IMR-90 (cell line): ENCODE measurements around the gene IFRD2. TPM values are rescaled to one million over a fixed set of nuclear protein-coding genes. Genes with fewer than 3 reads are reported as not detected.

Source experiments
- ATAC-seq: fragments of 200-7000 bp; cut with Tn5 transposase; 2 replicates; pipeline ENCODE4 v1.9.1; 2020; ENCODE audit warnings: low read depth, mild to moderate bottlenecking, moderate library complexity
- BruUV-seq: library from RNA; stranded (reverse); fragments of 400-500 nt; replicated peaks from 2 replicates; lab custom pipeline; 2021; lab: Mats Ljungman, UMichigan
- CTCF ChIA-PET: fragments of 300-600 bp; formaldehyde crosslinking; extraction: SDS; loops from one replicate; lab custom pipeline; 2021; ENCODE audit warnings: antibody characterized with exemption; lab: Yijun Ruan, JAX
- POLR2A ChIA-PET: fragments of 300-600 bp; sonication (Branson Sonifier 250); formaldehyde crosslinking; loops from one replicate; lab custom pipeline; 2022; ENCODE audit warnings: antibody characterized with exemption; ENCODE audit not compliant: unreplicated experiment; lab: Charles Lee
- DNase-seq: peaks from one replicate; pipeline ENCODE4 v3.0.0; 2013
- H2AFZ ChIP-seq: replicated peaks from 2 replicates; pipeline ENCODE3; 2013; ENCODE audit warnings: low read length, mild to moderate bottlenecking; ENCODE audit not compliant: poor library complexity
- H2AK5ac ChIP-seq: 2 replicates; pipeline ENCODE4 v1.6.1; 2013; ENCODE audit warnings: low read depth, low read length, inconsistent platforms
- H2AK9ac ChIP-seq: replicated peaks from 2 replicates; pipeline ENCODE3; 2013; ENCODE audit warnings: mild to moderate bottlenecking, low read depth, low read length, moderate library complexity; ENCODE audit not compliant: poor library complexity
- H2BK120ac ChIP-seq: 2 replicates; pipeline ENCODE4 v1.6.1; 2013; ENCODE audit warnings: low read depth, low read length, inconsistent platforms
- H2BK15ac ChIP-seq: 3 replicates; pipeline ENCODE4 v1.6.1; 2013; ENCODE audit warnings: low read depth, low read length, inconsistent platforms
- H2BK20ac ChIP-seq: 2 replicates; pipeline ENCODE4 v1.6.1; 2013; ENCODE audit warnings: low read depth, mild to moderate bottlenecking, inconsistent platforms, low read length, moderate library complexity
- H2BK5ac ChIP-seq: 2 replicates; pipeline ENCODE4 v1.6.1; 2013; ENCODE audit warnings: mild to moderate bottlenecking, low read depth, low read length, inconsistent platforms; ENCODE audit not compliant: poor library complexity, severe bottlenecking
- H3K14ac ChIP-seq: replicated peaks from 2 replicates; pipeline ENCODE4 v1.6.1; 2013; ENCODE audit warnings: low read depth, low read length, inconsistent platforms
- H3K18ac ChIP-seq: 2 replicates; pipeline ENCODE4 v1.6.1; 2013; ENCODE audit warnings: low read depth, low read length, control low read depth
- H3K23ac ChIP-seq: 2 replicates; pipeline ENCODE4 v1.6.1; 2013; ENCODE audit warnings: low read depth, low read length, inconsistent platforms
- H3K27ac ChIP-seq: 2 replicates; pipeline ENCODE4 v1.5.1; 2013; ENCODE audit warnings: mild to moderate bottlenecking, control low read depth, low read length; ENCODE audit not compliant: insufficient read depth
- H3K27me3 ChIP-seq: 2 replicates; pipeline ENCODE4 v1.6.1; 2013; ENCODE audit warnings: low read length; ENCODE audit not compliant: control insufficient read depth, insufficient read depth
- H3K36me3 ChIP-seq: 2 replicates; pipeline ENCODE4 v1.6.1; 2013; ENCODE audit warnings: low read length, mixed read lengths; ENCODE audit not compliant: control insufficient read depth, insufficient read depth
- H3K4ac ChIP-seq: 2 replicates; pipeline ENCODE4 v1.6.1; 2013; ENCODE audit warnings: low read depth, low read length, inconsistent platforms
- H3K4me1 ChIP-seq: 2 replicates; pipeline ENCODE4 v1.6.1; 2013; ENCODE audit warnings: low read length, mixed read lengths; ENCODE audit not compliant: control insufficient read depth, insufficient read depth
- H3K4me2 ChIP-seq: 2 replicates; pipeline ENCODE4 v1.6.1; 2013; ENCODE audit warnings: low read depth, mild to moderate bottlenecking, control low read depth, low read length, moderate library complexity
- H3K4me3 ChIP-seq: 2 replicates; pipeline ENCODE4 v1.5.1; 2013; ENCODE audit warnings: low read depth, mild to moderate bottlenecking, control low read depth, low read length, moderate library complexity; ENCODE audit not compliant: insufficient read depth
- H3K56ac ChIP-seq: 2 replicates; pipeline ENCODE4 v1.6.1; 2013; ENCODE audit warnings: low read length, inconsistent platforms; ENCODE audit not compliant: insufficient read depth; ENCODE audit errors: extremely low read depth
- H3K79me1 ChIP-seq, 2 experiments: 2 replicates each; pipeline ENCODE4 v1.6.1; 2013; ENCODE audit warnings: low read length in 2 of 2, inconsistent platforms in 1 of 2, low read depth in 1 of 2
- H3K9ac ChIP-seq: 2 replicates; pipeline ENCODE4 v1.6.1; 2013; ENCODE audit warnings: low read depth, low read length, control low read depth
- H3K9me1 ChIP-seq: 2 replicates; pipeline ENCODE4 v1.6.1; 2013; ENCODE audit warnings: low read length, inconsistent platforms; ENCODE audit not compliant: insufficient read depth
- H3K9me3 ChIP-seq: 2 replicates; pipeline ENCODE4 v1.6.1; 2013; ENCODE audit warnings: low read length; ENCODE audit not compliant: control insufficient read depth, insufficient read depth
- H4K20me1 ChIP-seq: 2 replicates; pipeline ENCODE4 v1.6.1; 2013; ENCODE audit warnings: low read length, inconsistent platforms; ENCODE audit not compliant: insufficient read depth
- H4K5ac ChIP-seq: 2 replicates; pipeline ENCODE4 v1.6.1; 2013; ENCODE audit warnings: mild to moderate bottlenecking, low read depth, low read length, control low read depth
- H4K8ac ChIP-seq, 2 experiments: 2 replicates each; pipeline ENCODE4 v1.6.1; 2013; ENCODE audit warnings: low read depth in 2 of 2, low read length in 2 of 2, control low read depth in 1 of 2, inconsistent platforms in 1 of 2
- H4K91ac ChIP-seq: 2 replicates; pipeline ENCODE4 v1.6.1; 2013; ENCODE audit warnings: low read depth, low read length, inconsistent platforms; ENCODE audit not compliant: insufficient read depth
- CTCF ChIP-seq: conservative IDR thresholded peaks from 2 replicates; pipeline ENCODE4 v1.5.1; 2012; ENCODE audit warnings: mild to moderate bottlenecking, low read depth, low read length, improper control_type of control experiment
- MAFK ChIP-seq: IDR thresholded peaks from 2 replicates; pipeline ENCODE4 v1.6.1; 2012; ENCODE audit warnings: low read depth, low read length, improper control_type of control experiment
- MAZ ChIP-seq: IDR thresholded peaks from 2 replicates; pipeline ENCODE4 v1.6.1; 2012; ENCODE audit warnings: low read depth, mild to moderate bottlenecking, low read length, improper control_type of control experiment, moderate library complexity, borderline replicate concordance
- POLR2A ChIP-seq: IDR thresholded peaks from 2 replicates; pipeline ENCODE4 v1.6.1; 2012; ENCODE audit warnings: mild to moderate bottlenecking, low read depth, low read length
- RCOR1 ChIP-seq: IDR thresholded peaks from 2 replicates; pipeline ENCODE4 v1.6.1; 2012; ENCODE audit warnings: mild to moderate bottlenecking, low read length, improper control_type of control experiment; ENCODE audit not compliant: insufficient replicate concordance
- USF2 ChIP-seq: fragments of 150-350 bp; IDR thresholded peaks from 2 replicates; pipeline ENCODE4 v1.6.1; 2017; ENCODE audit warnings: mild to moderate bottlenecking, antibody characterized with exemption, low read length, low read depth
- WGBS, 2 experiments: methylation state at CpG; one replicate each; pipeline versions ENCODE4 v1.1.5 to v1.1.7; 2013; ENCODE audit warnings: missing lambda C conversion rate in 2 of 2; ENCODE audit not compliant: insufficient read length in 1 of 2; ENCODE audit errors: extremely low coverage in 2 of 2; 5-methylcytosine and 5-hydroxymethylcytosine counted together
- dilution Hi-C: fragments of 300-500 bp; cut with HindIII; formaldehyde crosslinking; loops from one replicate; pipeline ENCODE4 v1.14.3; 2018; ENCODE audit warnings: low sequenced_read_pairs; ENCODE audit not compliant: unreplicated experiment
- in situ Hi-C: fragments of 300-500 bp; cut with MboI; formaldehyde crosslinking; loops from 3 replicates; pipeline ENCODE4 v1.14.3; 2019; ENCODE audit warnings: low sequenced_read_pairs, inconsistent platforms, mixed read lengths
- intact Hi-C: fragments of 100-400 bp; cut with micrococcal nuclease; formaldehyde crosslinking; loops from 2 replicates; pipeline ENCODE4 v1.10.0; 2022
- polyA plus RNA-seq, 3 experiments: library from polyadenylated mRNA; depleted of rRNA; stranded (reverse); fragments of >200 nt; gene quantifications; 2 replicates each; pipeline ENCODE4 v1.2.3, GENCODE V29; 2012; ENCODE audit warnings: low replicate concordance in 1 of 3
- total RNA-seq: library from RNA; depleted of rRNA; stranded (reverse); fragments of >200 nt; gene quantifications from 2 replicates; pipeline ENCODE4 v1.2.3, GENCODE V29; 2012

Gene IFRD2
- total and polyA plus RNA-seq, 2 of the 4 experiments (the other 2 are of a cell fraction), result 52.7 to 79.1 TPM

- peak overlapping the region; percentile 7 for H2BK5ac ChIP-seq
- H3K27me3 ChIP-seq, result no peaks in the 10 kb centered on the region
- no peak overlapping the region for H3K9ac ChIP-seq
- peak overlapping the region; percentile 62 for H3K4ac ChIP-seq
- no peak overlapping the region; the same call in 1 of the 2 replicates for H4K91ac ChIP-seq
- peak overlapping the region; percentile 59 for H2AK5ac ChIP-seq
- peak overlapping the region; percentile 64; the same call in 1 of the 2 replicates for H3K23ac ChIP-seq
- peaks cover 28% of the 10 kb centered on the region for H4K20me1 ChIP-seq
- no peak for ATAC-seq
- TF ChIP-seq MAZ (no peak), RCOR1 (no peak), CTCF (no peak), POLR2A (no peak), USF2 (no peak), MAFK (no peak)
- ChIA-PET CTCF (no interaction called here), POLR2A (no interaction called here)
- H2AK9ac ChIP-seq, result peak overlapping the region; percentile 70
- H3K14ac ChIP-seq, result 0 out of 2 replicates have a peak overlapping the region, but pooled peaks have one; percentile 37
- no peak overlapping the region for H3K27ac ChIP-seq
- peaks cover 23% of the 10 kb centered on the region for H3K9me1 ChIP-seq
- no peak for DNase-seq
- in situ Hi-C loops (loop anchor here (25.0 kb wide), 3 partner anchors 1048 to 1823 kb away; partner anchors contain the start of genes ABHD14B, GPR62, MANF and PCBP4), intact Hi-C loops (no loop called here), dilution Hi-C loops (no loop called here)
- H2BK15ac ChIP-seq, result peak overlapping the region; percentile 61; the same call in 1 of the 3 replicates
- H2BK20ac ChIP-seq, result no peak overlapping the region; the same call in 1 of the 2 replicates
- H2AFZ ChIP-seq, result peak overlapping the region; percentile 62
- BruUV-seq, result no TSS peak
- H3K4me2 ChIP-seq, result no peak overlapping the region
- peaks cover 15 to 50% of the 10 kb centered on the region in 2 experiments; a peak in 3 of 4 replicates for H3K79me1 ChIP-seq
- no peaks in the 10 kb centered on the region for H3K9me3 ChIP-seq
- no peak overlapping the region for H3K56ac ChIP-seq
- H3K4me1 ChIP-seq, result peaks cover 29% of the 10 kb centered on the region
- peak overlapping the region; percentile 19 for H2BK120ac ChIP-seq
- H4K8ac ChIP-seq, result peak overlapping the region in 1 of 2 experiments; percentile 56; a peak in 2 of 4 replicates
- no peak overlapping the region for H3K18ac ChIP-seq
- H3K36me3 ChIP-seq, result peaks cover 3% of the 10 kb centered on the region; the same call in 1 of the 2 replicates
- WGBS, 2 experiments, result 79% methylated on average over 4 of the region's 5 CpGs; no CpG with 5 or more reads in 1 of the 2 experiments
- no peak overlapping the region for H3K4me3 ChIP-seq
- no peak overlapping the region for H4K5ac ChIP-seq
These were observed 46.7 kb upstream of the IFRD2 start for GRCh38 chr3:50338965-50339364.
